ENCODE results near the gene TMEM235.

The TMEM235 gene

GRCh38 chr17:78248051-78248914 is 16.9 kb downstream of the TMEM235 start:
- Histone ChIP-seq H3K36me3 (ENCODE audit: low read depth) (no peaks in the 10 kb centered on the region), H3K27me3 (ENCODE audit: insufficient read depth, poor library complexity, severe bottlenecking) (no peaks in the 10 kb centered on the region), H3K4me1 (ENCODE audit: insufficient read depth, poor library complexity, severe bottlenecking) (peaks cover 6% of the 10 kb centered on the region), H3K4me3 (ENCODE audit: severe bottlenecking) (no peak overlapping the region), H3K27ac (ENCODE audit: poor library complexity, severe bottlenecking) (no peak overlapping the region), H3K9me3 (ENCODE audit: severe bottlenecking) (peaks cover 7% of the 10 kb centered on the region)
- DNase-seq (ENCODE audit: low spot score) (peak; percentile 65), ATAC-seq (ENCODE audit: low read depth) (no peak)
- no peak for TF ChIP-seq CTCF (IDR thresholded peaks at IDR 0.05; ENCODE audit: poor library complexity, severe bottlenecking)

GRCh38 chr17:78249074-78249817 is 17.8 kb downstream of the TMEM235 start:
- DNase-seq (ENCODE audit: low spot score) = peak; percentile 71
- Histone ChIP-seq H3K4me1 (ENCODE audit: insufficient read depth, poor library complexity, severe bottlenecking) (peaks cover 6% of the 10 kb centered on the region), H3K27ac (ENCODE audit: poor library complexity, severe bottlenecking) (no peak overlapping the region), H3K4me3 (ENCODE audit: severe bottlenecking) (no peak overlapping the region), H3K27me3 (ENCODE audit: insufficient read depth, poor library complexity, severe bottlenecking) (no peaks in the 10 kb centered on the region), H3K36me3 (ENCODE audit: low read depth) (no peaks in the 10 kb centered on the region), H3K9me3 (ENCODE audit: severe bottlenecking) (peaks cover 7% of the 10 kb centered on the region)
- TF ChIP-seq CTCF (IDR thresholded peaks at IDR 0.05; ENCODE audit: poor library complexity, severe bottlenecking) = no peak
- no peak for ATAC-seq (ENCODE audit: low read depth)

- Histone ChIP-seq H3K27ac (ENCODE audit: poor library complexity, severe bottlenecking) (no peak overlapping the region), H3K27me3 (ENCODE audit: insufficient read depth, poor library complexity, severe bottlenecking) (no peaks in the 10 kb centered on the region), H3K4me3 (ENCODE audit: severe bottlenecking) (no peak overlapping the region), H3K9me3 (ENCODE audit: severe bottlenecking) (peaks cover 6% of the 10 kb centered on the region), H3K4me1 (ENCODE audit: insufficient read depth, poor library complexity, severe bottlenecking) (peaks cover 6% of the 10 kb centered on the region), H3K36me3 (ENCODE audit: low read depth) (no peaks in the 10 kb centered on the region)
- TF ChIP-seq CTCF (IDR thresholded peaks at IDR 0.05; ENCODE audit: poor library complexity, severe bottlenecking) = no peak
- DNase-seq (ENCODE audit: low spot score) (peak; percentile 58), ATAC-seq (ENCODE audit: low read depth) (no peak)
Measured at GRCh38 chr17:78249818-78250806, 18.7 kb downstream of the TMEM235 start.

GRCh38 chr17:78250891-78251772 is 19.7 kb downstream of the TMEM235 start:
- Histone ChIP-seq H3K9me3 (ENCODE audit: severe bottlenecking) (no peaks in the 10 kb centered on the region), H3K27ac (ENCODE audit: poor library complexity, severe bottlenecking) (peak overlapping the region; percentile 47), H3K4me1 (ENCODE audit: insufficient read depth, poor library complexity, severe bottlenecking) (peaks cover 6% of the 10 kb centered on the region), H3K4me3 (ENCODE audit: severe bottlenecking) (peak overlapping the region; percentile 5), H3K36me3 (ENCODE audit: low read depth) (no peaks in the 10 kb centered on the region), H3K27me3 (ENCODE audit: insufficient read depth, poor library complexity, severe bottlenecking) (no peaks in the 10 kb centered on the region)
- peak; percentile 85 for ATAC-seq (ENCODE audit: low read depth)
- DNase-seq (ENCODE audit: low spot score) = peak; percentile 88
- TF ChIP-seq CTCF (IDR thresholded peaks at IDR 0.05; ENCODE audit: poor library complexity, severe bottlenecking) = peak; percentile 99

All from RWPE2 (cell line).